ENCODE results near the gene ARHGEF25.
"Not testable (repeated sequence)": the region's sequence is repeated elsewhere in the genome, so short reads cannot be mapped to it uniquely, and the experiment has no call there.

ARHGEF25 gene

DNA sequence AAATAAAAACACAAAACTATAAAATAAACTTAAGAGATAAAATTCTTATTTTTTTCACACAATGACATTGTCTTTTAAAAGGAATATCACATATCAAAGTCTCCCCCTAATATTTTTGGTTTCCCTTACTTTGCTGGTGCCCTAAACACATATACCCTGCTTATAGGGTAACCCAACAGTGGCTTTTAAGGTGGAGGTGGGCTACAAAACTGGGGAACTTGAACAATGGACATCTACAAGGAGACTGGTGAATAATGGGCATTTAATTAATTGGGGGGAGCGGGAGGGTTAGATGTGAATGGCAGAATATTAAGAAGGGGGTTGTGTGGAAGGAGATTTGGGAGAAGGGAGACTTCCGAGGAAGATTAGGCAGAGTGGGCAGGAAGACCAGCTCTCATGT, 12.2 kb downstream of the ARHGEF25 start:
- DNase-seq: no peak

DNA sequence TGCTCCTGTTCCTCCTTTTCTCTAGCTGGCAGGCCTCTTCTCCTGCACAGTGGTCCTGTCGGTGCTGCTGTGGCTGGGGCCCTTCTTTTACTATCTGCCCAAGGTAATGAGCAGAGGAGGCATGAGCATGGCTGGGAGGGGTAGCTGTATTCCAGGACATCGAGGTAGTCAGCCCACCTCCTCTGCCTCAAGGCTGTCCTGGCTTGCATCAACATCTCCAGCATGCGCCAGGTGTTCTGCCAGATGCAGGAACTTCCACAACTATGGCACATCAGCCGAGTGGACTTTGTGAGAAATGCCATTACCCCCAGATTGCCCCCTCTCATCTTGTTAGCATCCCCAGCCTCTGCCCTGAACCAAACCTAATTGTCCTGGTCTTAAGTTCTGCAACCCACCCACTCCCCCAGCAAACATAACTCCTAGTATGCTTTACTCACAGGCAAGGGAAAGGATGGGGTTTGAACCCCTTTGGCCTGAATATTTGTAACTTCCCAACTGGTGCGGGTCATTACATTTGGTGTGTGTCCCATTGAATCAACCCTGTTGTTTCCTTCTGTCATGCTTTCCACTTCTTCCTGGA, 12.7 kb downstream of the ARHGEF25 start:
- DNase-seq: no peak

DNA sequence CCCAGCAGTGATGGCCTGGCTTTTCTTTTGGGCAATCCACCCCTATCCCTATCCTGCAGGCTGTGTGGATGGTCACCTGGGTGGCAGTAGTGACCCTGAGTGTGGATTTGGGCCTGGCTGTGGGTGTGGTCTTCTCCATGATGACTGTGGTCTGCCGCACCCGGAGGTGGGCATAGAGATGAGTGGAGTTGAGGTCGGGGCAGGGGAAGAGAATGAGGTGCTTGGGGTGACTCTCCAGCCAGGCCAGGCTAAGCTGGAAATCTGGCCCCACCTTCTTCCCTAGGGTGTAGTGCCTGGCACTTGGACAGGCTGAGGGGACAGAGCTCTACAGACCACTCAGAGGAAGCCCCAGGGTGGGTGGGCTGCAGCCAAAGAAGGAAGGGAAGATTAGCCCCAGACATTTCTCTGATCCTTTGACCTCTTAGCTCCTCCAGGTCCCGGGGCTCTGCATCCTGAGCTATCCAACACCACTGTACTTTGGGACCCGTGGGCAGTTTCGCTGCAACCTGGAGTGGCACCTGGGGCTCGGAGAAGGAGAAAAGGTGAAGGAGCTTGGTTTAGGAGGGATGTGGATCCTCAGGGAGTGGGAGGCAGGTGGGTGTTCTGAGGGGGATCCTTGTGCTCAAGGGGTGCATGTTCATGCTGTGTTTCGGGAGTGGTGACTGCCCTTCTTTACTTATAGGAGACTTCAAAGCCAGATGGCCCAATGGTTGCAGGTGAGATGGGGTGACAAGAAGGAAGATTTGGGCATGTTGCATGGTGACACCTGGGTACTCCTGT, 13.4 kb downstream of the ARHGEF25 start:
- no peak for DNase-seq

DNA sequence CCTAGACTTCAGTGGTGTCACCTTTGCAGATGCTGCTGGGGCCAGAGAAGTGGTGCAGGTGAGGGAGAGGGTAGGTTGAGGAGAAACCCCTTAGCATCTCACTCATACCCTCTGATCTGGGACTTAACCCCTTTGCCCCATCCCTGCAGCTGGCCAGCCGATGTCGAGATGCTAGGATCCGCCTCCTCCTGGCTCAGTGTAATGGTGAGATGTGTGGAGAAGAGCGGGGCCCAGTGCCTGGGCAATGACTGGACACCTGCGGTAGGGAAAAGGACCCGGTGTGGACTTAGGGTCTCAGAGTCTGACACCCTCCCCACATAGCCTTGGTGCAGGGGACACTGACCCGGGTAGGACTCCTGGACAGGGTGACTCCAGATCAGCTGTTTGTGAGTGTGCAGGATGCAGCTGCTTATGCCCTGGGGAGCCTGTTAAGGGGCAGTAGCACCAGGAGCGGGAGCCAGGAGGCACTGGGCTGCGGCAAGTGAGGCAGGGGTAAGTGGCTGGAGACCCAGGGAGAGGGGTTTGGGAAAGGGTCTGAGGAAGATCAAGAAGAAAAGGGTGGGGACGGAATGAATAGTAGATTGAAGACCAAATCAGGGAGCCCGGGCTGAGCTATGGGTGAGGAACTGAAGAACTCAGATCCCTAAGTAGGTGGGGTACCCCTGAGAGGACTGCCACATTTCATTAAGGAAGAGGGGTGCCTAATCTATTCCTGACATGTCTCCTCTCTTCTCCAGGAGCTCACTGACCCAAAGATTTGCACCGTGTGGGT, 14.2 kb downstream of the ARHGEF25 start:
- no peak for DNase-seq

DNA sequence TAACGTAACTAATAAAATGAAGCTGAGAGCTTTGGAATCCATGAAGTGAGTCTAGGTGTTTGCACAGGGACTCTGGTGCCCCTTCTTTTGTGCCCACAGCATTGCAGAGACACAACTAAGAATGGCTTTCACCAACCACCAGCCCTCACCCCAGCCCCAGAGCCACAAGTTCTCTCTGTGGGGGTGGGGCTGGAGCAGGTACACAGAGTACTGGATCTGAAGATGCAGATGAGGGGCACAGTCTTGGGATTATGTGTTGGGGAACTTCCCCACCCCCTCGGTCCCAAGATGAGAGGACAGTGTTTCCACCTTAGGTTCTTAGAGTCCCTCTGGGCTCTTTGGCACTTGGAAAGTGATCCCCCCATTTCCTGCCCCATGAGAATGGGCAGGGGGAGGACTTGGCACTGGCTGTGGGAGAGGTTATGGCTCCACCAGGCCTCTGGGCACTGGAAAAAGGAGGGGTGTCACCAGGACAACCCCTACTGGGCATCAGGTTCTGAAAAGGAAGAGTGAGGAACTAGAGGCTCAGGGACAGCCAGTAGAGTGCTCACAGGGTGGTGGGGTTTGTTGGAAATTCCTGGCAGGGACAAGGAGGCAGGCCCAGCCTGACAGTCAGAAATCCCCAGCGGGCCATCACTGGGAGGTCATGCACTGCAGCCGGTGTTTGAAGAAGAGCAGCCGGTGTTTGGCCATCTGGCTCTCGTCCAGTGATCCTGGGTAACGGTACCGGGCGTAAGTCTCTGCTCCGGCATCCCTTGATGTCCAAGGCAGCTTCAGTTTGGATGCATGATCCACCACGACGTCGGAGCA, 15.1 kb downstream of the ARHGEF25 start:
- DNase-seq: no peak

DNA sequence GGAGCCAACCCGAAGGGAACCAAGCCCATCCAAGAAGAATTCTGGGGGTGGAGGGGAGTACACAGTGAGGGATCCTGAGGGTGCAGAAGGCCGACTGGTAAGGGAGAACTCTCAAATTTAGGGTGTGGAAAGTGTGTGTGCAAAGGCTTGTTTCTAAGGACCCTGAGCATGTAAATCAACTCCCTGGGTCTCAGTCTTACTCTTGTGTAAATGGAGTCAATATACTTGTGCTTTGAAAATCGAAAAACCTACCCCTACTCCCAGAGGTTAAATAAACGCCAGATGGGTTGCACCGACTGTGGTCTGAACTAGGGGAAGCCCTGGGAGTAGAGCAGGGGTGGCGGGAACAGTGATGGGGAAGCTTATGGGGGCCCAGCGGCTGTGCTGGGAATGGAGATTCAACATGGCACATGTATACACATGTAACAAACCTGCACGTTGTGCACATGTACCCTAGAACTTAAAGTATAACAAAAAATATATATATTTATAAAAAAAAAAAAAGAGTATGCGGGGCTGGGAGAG, 15.7 kb downstream of the ARHGEF25 start:
- DNase-seq: no peak

DNA sequence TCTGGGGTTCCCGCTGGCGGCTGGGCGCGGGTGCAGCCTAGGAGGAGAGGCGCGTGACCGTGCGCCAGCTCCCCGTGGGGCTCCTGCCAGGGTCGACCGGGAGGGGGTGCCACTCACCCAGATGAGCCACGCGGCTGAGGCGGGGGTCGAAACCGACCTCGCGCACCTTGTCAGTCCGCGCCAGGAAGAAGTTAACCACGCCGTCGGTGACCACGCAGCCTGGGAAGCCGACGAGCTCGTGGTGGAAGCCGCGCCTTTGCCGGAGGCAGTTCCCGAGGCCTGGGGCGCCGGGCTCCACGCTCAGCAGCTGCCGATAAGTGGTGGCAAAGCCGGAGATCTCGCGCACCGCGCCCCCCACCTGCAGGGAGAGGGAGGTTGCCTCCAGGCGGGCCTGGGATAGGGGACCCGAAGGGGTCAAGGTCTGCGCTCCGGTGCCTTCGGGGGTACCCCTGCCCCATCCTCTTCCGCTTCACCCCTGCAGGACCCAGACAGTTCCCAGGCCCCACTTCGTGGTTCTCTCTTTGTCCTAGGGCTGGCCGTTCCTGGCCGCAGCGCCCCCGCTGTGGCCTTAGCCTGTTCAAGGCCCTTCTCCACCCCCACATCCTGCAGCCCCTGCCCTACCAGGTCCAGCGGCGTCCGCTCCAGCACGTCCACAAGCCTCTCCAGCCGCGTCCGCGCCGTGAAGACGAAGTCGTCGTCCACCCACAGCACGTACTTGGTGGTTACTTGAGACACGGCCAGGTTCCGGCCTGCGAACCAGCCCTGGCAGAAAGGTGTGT, 16.5 kb downstream of the ARHGEF25 start:
- DNase-seq: peak; percentile 27

DNA sequence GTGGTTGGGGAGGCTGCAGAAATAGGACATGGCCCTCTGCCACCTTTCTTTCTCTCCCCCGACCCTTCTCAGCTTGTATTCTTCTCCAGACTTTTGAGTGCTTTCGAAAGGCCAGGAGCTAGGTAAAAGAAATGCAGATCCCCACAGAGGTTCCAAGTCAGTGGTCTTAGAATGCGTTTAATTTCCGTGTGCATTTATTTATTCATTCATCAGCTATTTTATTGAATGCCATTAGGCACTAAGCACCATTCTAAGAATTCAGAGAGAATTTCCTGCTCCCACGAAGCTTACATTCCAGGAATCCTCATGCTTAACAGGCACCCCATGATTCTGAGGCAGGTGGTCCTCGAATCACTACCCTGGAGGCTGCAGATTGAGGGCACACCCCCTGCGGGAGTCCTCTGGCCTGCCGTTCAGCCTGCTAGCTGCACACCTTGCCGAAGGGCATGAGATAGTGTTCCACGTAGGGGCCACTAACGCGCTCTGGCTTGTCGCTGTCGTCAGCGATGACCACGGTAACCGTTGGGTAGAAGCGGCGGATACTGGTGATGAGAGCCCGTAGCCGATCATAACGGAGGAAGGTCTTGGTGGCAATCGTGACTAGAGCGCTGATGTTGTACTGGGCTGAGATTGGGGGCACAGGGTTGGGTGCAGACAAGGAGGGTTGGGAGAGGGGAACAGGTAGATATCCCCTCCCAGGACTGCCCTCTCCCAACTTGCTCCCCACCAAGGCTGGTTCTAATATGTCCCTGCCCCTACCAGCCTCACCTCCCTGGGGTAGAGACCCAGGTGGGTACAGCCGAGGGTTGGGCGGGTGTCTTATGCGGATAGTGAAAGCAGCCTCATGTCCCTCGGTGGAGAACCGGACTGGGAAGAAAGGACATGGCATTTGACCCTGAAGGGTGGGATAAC, 17.3 kb downstream of the ARHGEF25 start:
- DNase-seq: no peak

DNA sequence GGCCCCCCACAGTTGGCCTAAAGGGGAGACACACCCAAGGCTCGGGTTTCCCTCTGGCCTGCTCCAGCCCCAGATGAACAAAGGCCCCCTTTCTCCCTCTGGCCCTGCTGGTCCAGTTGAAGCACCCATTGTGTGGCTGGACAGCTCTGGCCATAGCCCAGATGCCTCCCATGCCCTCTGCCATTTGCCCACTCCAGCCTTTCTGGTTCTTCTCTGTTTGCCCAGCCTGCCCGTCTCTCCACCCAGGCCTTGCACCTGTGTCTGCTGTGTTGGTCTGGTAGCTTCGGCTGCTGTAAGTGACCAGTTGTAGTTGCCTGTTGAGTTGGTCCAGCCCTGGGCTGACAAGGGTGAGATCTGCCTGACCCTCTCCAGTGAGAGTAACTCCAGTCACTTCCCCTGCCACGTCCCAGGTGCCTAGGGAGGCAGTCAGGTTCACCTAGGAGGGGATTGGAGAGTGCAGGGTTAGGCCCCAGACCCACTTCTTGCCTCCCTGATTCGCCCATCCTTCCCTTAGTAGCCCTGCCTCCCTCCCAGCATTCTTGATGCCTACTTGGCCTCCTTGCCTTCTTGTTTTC, 18.7 kb downstream of the ARHGEF25 start:
- no peak for DNase-seq

DNA sequence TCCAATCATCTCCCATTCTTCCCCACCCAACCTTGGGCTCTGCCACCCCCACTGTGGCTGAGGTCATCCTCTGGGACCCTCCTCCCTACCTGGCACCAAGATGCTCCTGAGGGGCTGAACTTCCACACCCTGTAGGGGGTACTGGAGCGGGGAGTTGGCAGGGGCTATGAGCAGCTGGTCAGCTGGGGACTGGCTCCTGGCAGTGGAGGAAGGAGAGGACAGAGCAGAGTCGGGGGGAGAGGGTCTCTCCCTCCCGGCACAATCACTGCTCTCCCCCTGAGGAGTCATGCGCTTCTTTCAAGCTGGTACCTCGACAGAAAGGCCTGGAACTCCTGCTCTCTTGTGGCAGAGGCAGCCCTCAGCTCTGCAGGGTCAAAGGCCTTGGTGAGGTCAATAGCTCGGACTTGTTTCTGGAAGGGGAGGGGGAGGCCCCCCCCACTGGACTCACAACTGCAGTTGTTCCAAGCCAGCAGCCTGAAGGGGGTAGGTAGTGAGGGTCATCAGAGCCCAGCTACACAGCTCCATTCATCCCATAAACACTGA, 19.7 kb downstream of the ARHGEF25 start:
- no peak for DNase-seq

DNA sequence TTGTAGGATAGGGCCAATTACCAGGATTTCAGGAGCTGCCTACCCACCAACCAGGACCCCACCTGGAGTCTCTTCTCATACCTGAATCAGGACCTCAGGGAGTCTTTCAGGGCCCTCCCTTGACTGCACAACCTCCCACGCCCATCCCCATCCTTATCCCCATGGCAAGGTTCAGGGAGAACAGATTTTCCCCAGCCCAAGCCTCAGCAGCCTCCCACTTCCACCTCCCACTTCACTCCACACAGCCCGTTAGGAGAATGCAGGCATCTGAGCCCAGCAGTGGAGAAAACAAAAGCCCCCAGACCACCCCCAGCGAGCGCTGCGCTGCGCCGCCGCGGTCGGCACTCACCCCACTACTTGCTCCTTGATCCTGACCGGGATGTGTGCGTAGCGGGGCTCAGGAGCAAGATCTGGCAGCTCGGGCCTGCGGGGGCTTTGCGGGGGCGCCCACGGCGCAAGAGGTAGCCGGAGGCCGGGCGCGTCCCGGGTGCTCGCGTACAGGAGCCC, 20.4 kb downstream of the ARHGEF25 start:
- DNase-seq: no peak

DNA sequence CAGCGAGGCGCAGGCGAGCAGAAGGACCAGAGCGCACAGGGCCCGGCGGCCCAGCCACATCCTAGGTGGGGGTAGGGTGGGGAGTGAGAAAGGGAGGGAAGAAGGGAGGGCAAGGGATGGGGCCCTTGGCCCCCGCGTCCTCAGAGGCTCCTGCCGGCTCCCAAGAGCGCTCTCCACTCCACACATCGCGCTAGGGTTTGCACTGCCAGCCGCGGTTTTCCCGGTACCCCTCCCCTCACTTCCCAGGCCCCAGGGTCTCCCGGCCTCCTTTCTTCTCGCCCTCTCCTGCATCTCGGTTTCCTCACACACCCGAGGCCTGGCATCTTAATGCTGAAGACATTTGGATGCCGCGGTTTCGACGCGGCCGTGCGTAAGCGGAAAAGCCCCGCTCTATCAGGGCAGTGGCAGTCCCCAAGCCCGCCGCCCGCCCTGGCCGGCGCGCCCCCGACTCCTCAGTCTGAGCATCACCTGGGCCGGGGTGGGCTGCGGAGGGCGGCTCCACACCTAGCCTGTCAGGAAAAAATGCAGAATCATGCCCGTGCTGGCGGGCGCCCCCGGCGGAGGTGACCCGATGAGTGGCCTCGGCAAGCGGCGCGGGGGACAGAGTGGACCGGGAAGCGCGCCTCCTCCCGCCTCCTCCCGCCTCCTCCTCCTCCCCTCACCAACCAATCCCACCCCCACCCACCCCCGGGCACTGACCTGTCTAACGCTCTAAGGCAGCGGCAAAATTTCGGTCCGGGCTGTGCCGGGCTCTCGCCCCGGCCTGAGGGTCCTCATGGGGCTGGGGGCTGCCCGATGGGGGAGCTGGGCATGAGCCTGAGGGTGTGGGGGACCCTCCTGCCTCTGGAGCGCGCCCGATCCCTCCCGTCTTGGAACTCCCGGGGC, 21.1 kb downstream of the ARHGEF25 start:
- no peak for DNase-seq

DNA sequence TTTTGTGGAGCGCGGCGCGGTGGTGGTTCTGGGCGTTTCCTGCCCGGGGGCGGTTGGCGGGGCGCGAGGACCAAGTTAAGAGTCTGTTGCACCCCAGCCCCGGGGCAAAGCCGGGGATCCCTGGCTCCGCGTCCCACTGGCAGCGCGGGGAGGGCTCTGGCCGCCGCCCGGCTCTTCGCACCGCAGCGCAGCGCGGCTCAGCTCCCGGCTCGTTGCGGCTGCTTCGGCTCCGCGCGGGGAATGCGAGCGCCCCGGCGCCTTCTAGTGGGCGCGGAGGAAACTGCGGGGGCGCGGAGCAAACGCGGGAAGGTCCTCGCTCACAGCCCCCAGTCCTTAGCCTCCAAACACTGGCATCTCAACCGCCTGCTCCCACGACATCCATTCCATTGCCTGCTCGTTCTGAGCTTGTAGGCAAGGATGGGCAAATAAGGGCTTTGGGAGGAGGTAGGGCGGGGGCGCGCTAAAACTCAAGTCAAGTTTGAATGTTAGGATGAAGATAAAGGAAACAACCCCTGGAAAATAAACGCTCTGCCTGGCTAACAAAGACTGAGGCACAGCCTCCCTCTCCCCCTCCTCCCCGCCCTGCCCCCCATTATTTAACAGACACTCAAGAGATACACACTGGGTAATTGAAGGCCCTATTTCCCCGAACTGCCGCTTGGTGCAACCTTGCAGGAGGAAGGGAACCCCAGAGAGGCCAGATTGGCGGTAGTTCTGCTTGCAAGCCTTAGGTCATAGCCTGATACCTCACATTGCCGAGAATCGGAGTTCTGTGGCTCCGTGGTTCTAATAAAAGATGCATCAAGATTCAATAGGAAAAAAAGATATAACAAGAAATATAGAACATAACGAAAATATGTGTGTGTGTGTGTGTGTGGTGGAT, 22.0 kb downstream of the ARHGEF25 start, which contains the start of gene B4GALNT1:
TSS of gene B4GALNT1 (minus strand) at position 244 of the 883 bp plus-strand sequence. CDS start 1,069 bp downstream, outside the sequence.
- peak; percentile 68 for DNase-seq

DNA sequence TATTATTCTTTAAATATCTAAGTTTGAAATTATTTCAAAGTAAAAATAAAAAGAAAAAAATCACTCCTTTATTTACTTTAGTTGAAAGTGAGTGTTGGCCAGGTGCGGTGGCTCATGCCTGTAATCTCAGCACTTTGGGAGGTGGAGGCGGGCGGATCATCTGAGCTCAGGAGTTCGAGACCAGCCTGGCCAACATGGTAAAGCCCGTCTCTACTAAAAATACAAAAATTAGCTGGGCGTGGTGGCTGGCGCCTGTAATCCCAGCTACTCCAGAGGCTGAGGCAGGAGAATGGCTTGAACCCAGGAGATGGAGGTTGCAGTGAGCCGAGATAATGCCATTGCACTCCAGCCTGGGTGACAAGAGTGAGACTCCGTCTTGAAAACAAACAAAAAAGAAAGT, 25.5 kb downstream of the ARHGEF25 start:
- DNase-seq: not testable (repeated sequence)

DNA sequence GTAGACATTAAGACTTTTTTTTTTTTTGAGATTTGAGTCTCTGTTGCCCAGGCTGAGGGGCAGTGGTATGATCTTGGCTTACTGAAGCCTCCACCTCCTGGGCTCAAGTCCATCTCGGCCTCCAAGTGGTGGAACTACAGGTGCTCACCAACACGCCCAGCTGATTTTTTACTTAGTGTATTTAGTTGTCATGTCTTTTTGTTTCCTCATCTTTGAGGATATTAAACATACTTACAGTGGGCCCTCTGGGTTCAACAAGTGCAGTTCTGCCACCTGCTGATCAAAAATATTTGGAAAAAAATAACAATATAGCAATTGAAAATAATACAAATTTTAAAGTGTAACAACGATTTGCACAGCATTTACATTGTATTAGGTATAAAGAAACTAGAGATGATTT, 26.1 kb downstream of the ARHGEF25 start:
- DNase-seq: no peak

DNA sequence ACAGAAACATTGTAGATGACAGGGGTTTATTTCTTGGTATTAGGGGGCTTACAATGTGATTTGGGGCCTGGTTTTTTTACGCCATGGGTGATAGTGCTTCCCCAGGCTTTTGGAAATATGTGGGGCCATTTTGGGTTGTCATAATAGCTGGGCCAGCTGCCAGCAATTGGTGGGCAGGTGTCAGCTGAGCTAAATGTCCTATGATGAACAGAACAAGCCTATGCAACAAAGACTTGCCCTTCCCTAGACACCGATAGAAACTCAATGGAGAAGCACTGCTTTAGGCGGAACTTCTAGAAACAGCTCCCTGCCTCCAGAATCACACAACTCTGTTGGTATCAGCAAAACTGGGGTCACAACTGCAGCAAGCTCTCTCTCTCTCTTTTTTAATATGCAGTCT, 26.9 kb downstream of the ARHGEF25 start:
- DNase-seq: no peak

DNA sequence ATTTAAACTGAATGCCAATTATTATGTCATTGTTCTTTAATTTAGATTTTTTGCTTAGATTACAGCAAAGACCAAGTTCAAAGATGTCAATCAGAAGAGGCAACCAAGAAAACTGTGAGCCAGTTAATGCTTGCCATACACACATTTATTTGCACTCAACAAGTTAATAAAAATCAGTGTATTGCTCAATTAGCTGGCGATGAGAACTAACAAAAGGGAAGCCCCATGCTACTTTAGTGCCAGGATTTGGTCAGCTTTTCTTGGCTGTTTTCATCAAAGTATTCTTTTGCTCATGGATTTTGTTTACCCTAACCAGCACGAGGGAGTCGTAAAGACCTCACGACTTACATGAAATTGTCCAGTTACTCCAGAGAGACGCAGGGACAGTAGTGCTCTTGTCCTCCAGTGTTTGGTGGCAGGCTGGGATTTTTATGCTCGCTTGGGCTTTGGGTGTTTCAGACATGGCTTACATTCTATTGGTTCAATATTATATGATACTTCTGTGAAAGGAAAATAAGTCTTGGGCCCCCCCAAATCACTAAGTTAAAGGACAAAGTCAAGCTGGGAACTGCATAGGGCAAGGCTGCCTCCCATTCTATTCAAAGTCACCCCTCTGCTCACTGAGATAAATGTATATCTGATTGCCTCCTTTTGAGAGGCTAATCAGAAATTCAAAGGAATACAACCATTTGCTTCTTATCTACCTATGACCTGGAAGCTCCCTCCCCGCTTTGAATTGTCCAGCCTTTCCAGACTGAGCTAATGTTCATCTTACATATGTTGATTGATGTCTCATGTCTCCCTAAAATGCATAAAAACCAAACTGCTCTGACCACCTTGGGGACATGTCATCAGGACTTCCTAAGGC, 29.2 kb downstream of the ARHGEF25 start:
- no peak for DNase-seq

Data from CD4-positive, alpha-beta T cell treated with Interleukin-10 for 1 hour (primary cell).